NOMO-1 treated with DMSO at 0.1 percent for 48 hours (cell line): ENCODE results near the gene TSPAN31.
"Not testable (repeated sequence)": the region's sequence is repeated elsewhere in the genome, so short reads cannot be mapped to it uniquely, and the experiment has no call there.

Experiments
- DNase-seq: peaks from one replicate; lab custom pipeline; 2025; ENCODE audit not compliant: unreplicated experiment; lab: John Stamatoyannopoulos, UW

TSPAN31 gene, protein sequence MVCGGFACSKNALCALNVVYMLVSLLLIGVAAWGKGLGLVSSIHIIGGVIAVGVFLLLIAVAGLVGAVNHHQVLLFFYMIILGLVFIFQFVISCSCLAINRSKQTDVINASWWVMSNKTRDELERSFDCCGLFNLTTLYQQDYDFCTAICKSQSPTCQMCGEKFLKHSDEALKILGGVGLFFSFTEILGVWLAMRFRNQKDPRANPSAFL

DNA sequence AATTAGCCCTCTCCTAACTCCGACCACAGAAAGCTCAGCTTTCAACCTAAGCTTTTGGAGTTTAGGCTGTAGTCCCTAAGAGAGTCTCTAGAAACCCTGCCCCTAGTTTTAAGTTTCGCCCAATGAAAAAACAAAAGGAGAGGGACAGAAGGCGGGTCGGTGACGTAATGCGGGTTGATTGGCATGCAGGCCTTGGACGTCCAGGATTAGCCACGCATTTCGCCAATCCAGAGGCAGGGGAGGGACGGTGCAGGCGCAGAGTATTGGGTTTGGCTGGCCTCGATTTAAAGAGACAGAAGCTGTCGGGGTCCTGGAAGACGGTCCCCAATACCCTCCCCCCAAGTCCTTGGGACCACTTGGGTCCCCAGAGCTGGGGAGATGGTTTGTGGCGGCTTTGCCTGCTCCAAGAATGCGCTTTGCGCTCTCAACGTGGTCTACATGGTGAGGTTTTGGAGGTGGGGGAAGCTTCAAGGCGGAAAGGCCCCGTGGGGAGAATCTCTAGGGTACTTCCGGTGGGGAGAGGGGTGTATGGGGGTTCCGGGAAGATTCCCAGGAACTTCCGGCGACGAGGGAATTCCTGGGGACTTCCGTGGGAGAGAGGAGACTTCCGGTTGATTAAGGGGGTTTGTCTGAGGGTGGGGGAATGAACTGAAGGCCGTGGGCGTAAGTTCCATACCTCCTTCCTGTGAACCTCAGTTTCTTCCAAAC, at the start of gene TSPAN31:
Gene TSPAN31, plus strand, starts transcription at position 263 of the 708 bp plus-strand sequence. Its CDS starts 116 bp downstream, at position 379.
- peak; percentile 99 for DNase-seq

DNA sequence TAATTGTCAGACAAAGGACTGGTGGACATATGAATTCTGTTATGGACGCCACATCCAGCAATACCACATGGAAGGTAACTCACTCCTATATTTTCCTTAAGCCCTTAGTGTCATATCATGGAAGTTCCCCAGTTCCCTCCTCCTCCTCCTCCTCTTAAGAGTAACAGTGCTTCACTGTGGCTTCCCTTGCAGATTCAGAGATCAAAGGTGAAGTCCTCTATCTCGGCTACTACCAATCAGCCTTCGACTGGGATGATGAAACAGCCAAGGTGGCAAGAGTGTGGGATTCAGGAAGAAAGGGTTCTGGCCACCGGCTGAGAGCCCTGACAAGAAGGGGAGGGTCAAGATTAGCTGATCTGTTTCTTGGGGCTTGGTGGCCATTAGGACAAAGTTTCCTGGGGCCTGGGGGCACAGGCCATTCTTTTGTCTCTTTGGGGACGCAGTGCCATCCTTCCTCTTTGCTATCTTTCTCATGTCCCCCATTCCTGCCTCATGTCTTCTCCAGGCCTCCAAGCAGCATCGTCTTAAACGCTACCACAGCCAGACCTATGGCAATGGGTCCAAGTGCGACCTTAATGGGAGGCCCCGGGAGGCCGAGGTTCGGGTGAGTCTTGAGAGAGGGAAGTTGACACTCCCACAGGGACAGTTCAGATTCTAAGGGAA, 48.9 kb upstream of the TSPAN31 start:
- no peak for DNase-seq

DNA sequence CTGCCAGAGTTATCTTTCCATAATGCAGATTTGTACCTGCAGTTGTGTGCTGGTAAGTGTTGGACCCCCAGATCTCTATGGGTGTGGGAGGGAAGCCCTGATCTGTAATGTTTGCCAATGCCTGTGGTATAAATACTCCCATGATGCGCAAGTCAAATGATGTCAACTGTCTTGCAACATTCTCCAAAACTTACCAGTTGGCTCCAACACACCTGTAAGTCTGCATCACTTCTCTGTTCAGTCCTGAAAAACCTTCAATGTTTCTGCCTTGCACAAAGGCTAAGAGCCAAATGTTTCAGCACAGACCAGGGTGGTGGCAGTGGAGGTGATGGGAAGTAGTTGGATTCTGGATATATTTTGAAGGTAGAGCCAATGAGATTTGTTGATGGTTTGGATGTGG, 47.8 kb upstream of the TSPAN31 start:
- DNase-seq = no peak

DNA sequence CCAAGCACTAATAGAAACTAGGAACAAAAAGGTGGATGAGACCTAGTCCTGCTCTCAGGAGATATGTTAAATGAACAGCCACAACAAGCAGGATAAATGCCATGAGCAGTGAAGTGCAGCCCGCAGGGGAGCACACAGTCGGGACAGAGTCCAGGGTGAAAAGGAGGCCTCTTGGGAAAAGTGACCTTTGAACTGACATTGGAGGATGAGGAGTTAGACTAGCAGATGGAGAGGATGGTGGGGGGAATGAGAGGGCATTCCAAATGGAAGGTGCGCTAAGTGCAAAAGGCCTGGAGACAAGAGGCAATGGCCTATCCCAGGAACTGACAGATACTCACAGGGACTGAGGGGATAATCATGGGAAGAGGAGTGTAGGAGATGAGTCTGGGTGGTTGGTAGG, 46.4 kb upstream of the TSPAN31 start:
- no peak for DNase-seq

DNA sequence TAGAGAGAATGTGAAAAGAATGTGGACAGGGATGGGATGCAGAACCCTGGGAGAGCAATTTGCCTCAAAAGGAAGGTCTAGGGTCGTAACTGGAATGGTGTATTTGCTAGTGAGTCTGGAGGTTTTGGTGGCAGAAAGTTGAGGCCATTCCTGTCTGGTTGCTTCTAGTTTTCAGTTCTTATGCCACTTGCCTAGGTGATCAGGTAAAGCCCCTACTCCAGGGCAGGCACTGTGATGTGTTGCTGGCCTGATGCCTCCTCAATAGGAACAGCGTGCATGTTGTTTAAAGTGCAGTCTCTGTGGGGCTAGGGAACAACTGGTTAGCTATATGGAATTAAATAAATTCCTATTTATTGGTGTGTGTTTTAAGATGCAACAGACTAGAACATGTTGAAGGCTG, 44.5 kb upstream of the TSPAN31 start:
- DNase-seq = no peak

DNA sequence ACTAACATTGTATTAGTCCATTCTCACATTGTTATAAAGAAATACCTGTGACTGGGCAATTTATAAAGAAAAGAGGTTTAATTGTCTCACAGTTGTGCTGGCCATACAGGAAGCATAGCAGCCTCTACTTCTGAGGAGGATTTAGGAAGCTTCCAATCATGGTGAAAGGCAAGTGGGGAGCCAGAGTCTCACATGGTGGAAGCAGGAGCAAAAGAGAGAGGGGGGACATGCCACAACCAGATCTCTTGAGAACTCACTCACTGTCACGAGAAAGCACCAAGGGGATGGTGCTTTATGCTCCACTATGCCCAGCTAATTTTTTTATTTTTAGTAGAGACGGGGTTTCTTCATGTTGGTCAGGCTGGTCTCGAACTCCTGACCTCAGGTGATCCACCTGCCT, 37.6 kb upstream of the TSPAN31 start:
- no peak for DNase-seq

DNA sequence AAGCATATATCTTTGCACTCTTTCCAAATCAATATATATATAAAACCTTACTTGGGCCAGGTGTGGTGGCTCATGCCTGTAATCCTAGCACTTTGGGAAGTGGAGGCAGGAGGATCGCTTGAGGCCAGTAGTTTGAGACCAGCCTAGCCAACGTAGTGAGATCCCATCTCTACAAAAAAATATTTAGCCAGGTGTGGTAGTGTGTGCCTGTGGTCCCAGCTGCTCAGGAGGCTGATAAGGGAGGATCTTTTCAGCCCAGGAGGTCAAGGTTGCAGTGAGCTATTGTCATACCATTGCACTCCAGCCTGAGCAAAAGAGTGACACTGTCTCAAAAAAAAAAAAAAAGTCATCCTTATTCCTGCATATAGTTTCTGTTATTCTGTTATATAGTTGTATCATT, 36.5 kb upstream of the TSPAN31 start:
- DNase-seq = no peak

DNA sequence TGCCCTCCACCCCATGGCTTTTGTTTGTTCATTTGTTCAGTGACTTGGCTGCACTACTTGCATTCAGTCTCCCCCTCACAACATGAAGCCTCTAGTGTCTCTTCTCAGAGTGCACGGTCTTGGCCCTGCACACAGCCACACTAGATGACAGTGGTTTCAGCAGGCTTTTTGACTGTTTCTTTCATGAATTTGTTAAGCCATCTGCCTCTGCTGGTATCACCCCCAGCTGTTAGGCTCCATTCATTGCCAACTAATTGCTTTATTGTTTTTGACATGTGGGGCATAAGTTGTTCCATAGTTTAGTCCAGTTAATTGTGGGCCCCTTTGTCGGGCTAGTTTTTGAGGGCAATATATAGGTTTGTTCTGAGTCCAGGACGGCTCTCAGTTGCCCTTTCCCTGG, 32.1 kb upstream of the TSPAN31 start:
- DNase-seq = no peak

DNA sequence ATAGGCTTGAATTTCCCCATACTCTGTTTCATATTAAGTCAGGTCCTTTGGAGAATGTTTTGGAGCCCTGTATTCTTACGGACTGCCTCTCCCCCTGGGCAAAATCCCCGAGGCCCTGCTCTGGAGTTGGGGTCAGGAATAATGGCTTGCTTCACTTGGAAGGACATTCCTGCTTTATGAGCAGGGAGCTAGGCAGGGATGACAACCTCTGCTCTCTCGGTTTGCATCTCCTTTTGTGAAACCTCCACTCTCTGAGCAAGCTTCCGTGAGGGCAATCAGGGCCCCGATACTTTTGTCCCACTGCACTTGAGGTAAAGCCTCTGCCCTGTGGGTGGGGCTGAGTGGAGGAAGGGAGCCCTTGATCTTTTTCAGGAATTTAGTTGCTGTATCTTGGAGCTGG, 31.6 kb upstream of the TSPAN31 start:
- DNase-seq = no peak

DNA sequence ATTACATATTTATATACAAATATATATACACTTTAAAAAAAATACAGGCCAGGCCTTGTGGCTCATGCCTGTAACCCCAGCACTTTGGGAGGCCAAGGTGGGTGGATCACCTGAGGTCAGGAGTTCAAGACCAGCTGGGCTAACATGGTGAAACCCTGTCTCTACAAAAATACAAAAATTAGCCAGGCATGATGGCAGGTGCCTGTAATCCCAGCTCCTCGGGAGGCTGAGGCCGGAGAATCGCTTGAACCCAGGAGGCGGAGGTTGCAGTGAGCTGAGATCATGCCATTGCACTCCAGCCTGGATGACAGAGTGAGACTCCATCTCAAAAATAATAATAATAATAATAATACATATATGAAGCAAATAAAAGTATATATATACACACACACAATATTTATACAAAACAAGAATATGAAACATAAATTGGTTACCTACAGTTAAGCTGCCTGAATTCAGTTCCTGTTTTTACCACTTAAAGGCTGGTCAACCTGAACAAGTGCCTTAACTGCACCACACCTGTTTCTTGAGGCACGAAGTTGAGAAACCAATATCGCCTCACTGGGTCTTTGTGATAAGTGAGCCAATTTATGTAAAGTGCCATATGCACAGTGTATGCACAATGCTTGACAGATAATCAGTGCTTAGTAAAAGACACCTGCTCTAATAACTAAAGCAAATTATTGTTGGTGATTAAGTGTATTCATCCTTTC, 29.6 kb upstream of the TSPAN31 start:
- not testable (repeated sequence) for DNase-seq

DNA sequence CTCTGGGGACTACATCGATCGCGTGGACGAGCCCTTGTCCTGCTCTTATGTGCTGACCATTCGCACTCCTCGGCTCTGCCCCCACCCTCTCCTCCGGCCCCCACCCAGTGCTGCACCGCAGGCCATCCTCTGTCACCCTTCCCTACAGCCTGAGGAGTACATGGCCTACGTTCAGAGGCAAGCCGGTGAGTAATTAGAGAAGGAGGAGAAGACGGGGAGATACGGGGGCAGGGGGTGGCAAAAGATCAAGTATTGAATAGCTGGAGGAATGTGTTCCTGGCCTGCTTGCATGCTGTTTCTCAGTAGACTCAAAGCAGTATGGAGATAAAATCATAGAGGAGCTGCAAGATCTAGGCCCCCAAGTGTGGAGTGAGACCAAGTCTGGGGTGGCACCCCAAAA, 29.1 kb upstream of the TSPAN31 start:
- DNase-seq = no peak

DNA sequence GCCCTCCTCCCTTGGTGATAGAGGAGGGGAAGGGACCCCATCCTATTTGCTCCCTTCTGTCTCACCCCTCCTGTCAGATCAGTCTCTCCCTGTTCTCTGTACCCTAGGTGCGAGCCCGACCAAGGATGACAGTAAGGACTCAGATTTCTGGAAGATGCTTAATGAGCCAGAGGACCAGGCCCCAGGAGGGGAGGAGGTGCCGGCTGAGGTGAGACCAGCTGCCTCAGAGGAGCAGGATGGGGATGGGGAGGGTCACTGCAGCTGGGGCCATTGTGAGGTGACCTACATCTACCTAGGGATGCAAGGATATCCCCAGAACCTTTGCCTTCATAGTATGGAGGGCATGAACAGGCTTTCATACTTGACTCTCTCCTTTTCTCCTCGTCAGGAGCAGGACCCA, 28.5 kb upstream of the TSPAN31 start:
- no peak for DNase-seq

DNA sequence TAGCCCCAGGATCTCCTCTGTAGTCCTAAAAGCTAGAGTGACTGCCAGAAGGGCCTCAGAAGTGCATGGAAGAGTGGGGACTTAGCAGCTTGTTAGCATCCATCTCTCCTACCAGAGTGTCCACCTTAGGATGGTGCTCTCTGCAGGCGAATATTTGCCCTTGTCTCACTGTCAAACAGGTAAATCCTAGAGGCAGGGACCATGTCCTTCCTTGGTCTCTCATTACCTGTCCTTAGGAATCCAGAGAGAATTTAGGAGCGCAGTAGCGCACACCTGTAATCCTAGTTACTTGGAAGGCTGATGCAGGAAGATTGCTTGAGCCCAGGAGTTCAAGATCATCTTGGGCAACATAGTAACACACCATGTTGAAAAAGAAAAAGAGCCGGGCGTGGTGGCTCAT, 27.7 kb upstream of the TSPAN31 start:
- no peak for DNase-seq

DNA sequence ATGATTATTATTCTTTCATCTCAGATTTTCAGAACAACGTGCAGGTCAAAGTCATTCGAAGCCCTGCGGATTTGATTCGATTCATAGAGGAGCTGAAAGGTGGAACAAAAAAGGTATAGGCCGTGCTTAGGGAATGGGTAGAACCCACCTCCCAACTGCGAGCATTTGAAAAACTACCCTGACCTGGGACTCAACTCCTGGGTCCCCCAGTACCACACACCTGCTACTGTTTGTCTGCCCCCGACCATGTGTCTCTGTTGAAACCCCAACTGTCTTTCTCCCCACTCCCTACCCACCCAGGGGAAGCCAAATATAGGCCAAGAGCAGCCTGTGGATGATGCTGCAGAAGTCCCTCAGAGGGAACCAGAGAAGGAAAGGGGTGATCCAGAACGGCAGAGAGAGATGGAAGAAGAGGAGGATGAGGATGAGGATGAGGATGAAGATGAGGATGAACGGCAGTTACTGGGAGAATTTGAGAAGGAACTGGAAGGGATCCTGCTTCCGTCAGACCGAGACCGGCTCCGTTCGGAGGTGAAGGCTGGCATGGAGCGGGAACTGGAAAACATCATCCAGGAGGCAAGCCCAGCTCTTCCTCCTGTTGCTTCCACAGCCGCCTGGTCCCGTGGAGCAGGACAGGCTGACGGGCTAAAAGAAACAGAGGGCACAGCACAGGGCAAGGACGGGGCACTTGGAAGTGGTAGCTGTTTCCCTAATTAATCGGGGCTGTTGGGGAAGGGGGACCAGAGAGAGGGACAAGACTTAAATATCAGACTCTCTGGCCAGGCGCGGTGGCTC, 26.8 kb upstream of the TSPAN31 start:
- no peak for DNase-seq

DNA sequence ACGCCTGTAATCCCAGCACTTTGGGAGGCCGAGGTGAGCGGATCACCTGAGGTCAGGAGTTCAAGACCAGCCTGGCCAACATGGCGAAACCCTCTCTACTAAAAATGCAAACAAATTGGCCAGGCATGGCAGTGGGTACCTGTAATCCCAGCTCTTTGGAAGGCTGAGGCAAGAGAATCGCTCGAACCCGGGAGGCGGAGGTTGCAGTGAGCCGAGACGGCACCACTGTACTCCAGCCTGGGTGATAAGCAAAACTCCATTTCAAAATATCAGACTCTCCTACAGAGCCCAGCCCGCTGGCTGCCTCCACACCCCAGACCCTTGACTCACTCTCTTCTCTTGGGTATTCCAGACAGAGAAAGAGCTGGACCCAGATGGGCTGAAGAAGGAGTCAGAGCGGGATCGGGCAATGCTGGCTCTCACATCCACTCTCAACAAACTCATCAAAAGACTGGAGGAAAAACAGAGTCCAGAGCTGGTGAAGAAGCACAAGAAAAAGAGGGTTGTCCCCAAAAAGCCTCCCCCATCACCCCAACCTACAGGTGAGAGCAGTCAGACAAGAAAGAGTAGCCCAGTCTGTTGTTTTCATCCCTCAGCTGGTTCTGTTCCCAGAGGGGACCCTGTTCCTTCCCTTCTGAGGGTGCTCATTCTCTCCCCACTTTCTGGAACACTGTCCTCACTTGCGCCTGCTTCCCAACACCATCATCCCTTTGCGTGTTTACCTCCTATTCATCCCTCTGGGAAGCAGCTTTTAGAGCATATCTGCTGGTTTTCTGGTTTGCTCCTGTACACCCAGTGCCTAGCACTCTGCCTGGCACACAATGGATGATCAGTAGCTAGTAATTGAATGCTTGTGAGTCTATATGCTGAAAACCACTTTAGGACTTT, 26.0 kb upstream of the TSPAN31 start:
- no peak for DNase-seq

DNA sequence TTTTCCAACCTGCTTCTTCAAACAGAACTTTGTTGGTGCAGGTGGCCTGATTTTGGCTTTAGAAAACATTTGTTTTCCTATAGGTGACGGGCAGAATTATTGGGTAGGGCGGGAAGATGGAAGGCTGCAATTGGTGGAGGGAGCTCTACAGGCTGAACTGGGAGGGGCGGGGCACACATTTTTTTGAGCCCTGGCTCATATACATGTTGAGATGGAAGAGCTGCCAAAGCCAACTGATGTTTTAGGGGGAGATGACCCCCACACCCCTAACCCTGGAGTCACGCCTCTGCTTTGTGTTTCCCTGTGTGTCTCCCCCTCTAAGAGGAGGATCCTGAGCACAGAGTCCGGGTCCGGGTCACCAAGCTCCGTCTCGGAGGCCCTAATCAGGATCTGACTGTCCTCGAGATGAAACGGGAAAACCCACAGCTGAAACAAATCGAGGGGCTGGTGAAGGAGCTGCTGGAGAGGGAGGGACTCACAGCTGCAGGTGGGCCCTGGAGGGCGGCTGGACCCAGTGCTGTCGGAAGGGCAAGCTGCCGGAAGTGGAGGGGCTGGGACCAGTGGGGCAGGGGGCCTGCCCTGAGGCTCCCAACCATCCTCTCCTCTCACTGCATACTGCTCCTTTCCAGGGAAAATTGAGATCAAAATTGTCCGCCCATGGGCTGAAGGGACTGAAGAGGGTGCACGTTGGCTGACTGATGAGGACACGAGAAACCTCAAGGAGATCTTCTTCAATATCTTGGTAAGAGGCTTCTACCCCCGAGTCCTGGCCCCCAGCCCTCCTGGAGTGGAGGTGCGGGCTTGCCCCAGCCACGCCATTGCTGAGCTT, 24.8 kb upstream of the TSPAN31 start:
- no peak for DNase-seq

DNA sequence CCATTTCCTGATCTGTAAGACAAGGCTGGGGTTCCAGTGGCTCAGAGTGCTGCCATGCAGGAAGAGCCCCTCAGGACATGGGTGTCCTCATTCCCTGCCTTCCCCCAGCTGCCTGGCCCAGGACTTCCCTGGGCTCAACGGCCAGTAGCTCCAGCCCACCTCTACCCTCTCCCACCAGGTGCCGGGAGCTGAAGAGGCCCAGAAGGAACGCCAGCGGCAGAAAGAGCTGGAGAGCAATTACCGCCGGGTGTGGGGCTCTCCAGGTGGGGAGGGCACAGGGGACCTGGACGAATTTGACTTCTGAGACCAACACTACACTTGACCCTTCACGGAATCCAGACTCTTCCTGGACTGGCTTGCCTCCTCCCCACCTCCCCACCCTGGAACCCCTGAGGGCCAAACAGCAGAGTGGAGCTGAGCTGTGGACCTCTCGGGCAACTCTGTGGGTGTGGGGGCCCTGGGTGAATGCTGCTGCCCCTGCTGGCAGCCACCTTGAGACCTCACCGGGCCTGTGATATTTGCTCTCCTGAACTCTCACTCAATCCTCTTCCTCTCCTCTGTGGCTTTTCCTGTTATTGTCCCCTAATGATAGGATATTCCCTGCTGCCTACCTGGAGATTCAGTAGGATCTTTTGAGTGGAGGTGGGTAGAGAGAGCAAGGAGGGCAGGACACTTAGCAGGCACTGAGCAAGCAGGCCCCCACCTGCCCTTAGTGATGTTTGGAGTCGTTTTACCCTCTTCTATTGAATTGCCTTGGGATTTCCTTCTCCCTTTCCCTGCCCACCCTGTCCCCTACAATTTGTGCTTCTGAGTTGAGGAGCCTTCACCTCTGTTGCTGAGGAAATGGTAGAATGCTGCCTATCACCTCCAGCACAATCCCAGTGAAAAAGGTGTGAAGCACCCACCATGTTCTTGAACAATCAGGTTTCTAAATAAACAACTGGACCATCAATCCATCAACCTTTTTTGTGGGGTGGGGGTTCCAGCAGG, 23.9 kb upstream of the TSPAN31 start:
- no peak for DNase-seq
